Measurements from ENCODE around the gene ITGAL.
A peak's percentile ranks its signal among the peaks of the same experiment; 100 is the strongest.

ITGAL gene

GRCh38 chr16:30472328-30472942, at the start of gene ITGAL:
Gene ITGAL (plus strand): TSS chr16:30472742. CDS start chr16:30472838, 96 bp downstream.
- no peak for TF ChIP-seq POLR2A (IDR thresholded peaks at IDR 0.05; ENCODE audit: low read length)
- no peak for TF ChIP-seq GATA1 (IDR thresholded peaks at IDR 0.05; ENCODE audit: low read depth, low read length)
- no peak for DNase-seq

GRCh38 chr16:30428055-30428454, 44.5 kb upstream of the ITGAL start:
- TF ChIP-seq POLR2A (IDR thresholded peaks at IDR 0.05; ENCODE audit: low read length) (no peak), GATA1 (IDR thresholded peaks at IDR 0.05; ENCODE audit: low read depth, low read length) (no peak)

GRCh38 chr16:30429418-30429677, 43.2 kb upstream of the ITGAL start:
- TF ChIP-seq POLR2A (IDR thresholded peaks at IDR 0.05; ENCODE audit: low read length) (no peak), GATA1 (IDR thresholded peaks at IDR 0.05; ENCODE audit: low read depth, low read length) (no peak)
- no peak for DNase-seq

More at GRCh38 chr16:30428055-30428454, 44.5 kb upstream of the ITGAL start:
- no peak for DNase-seq

GRCh38 chr16:30429678-30430427, 42.7 kb upstream of the ITGAL start, which contains the start of gene DCTPP1:
Gene DCTPP1 (minus strand): TSS chr16:30430030. CDS start chr16:30429980, 50 bp downstream.
- TF ChIP-seq POLR2A (IDR thresholded peaks at IDR 0.05; ENCODE audit: low read length): peak; percentile 71
- TF ChIP-seq GATA1 (IDR thresholded peaks at IDR 0.05; ENCODE audit: low read depth, low read length): no peak
- peak; percentile 98 to 99 for DNase-seq

- no peak for DNase-seq
These were observed 42.0 kb upstream of the ITGAL start for GRCh38 chr16:30430428-30430970.

GRCh38 chr16:30434852-30435251, 37.7 kb upstream of the ITGAL start:
- TF ChIP-seq POLR2A (IDR thresholded peaks at IDR 0.05; ENCODE audit: low read length) (no peak), GATA1 (IDR thresholded peaks at IDR 0.05; ENCODE audit: low read depth, low read length) (no peak)
- no peak for DNase-seq

More at GRCh38 chr16:30430428-30430970, 42.0 kb upstream of the ITGAL start:
- TF ChIP-seq GATA1 (IDR thresholded peaks at IDR 0.05; ENCODE audit: low read depth, low read length) (no peak), POLR2A (IDR thresholded peaks at IDR 0.05; ENCODE audit: low read length) (no peak)

GRCh38 chr16:30437511-30438046, 35.0 kb upstream of the ITGAL start:
- TF ChIP-seq GATA1 (IDR thresholded peaks at IDR 0.05; ENCODE audit: low read depth, low read length) (no peak), POLR2A (IDR thresholded peaks at IDR 0.05; ENCODE audit: low read length) (no peak)

GRCh38 chr16:30438835-30439234, 33.7 kb upstream of the ITGAL start:
- no peak for TF ChIP-seq POLR2A (IDR thresholded peaks at IDR 0.05; ENCODE audit: low read length)
- TF ChIP-seq GATA1 (IDR thresholded peaks at IDR 0.05; ENCODE audit: low read depth, low read length): no peak
- no peak for DNase-seq

More at GRCh38 chr16:30437511-30438046, 35.0 kb upstream of the ITGAL start:
- DNase-seq: no peak

- TF ChIP-seq POLR2A (IDR thresholded peaks at IDR 0.05; ENCODE audit: low read length): no peak
- TF ChIP-seq GATA1 (IDR thresholded peaks at IDR 0.05; ENCODE audit: low read depth, low read length): no peak
- no peak for DNase-seq
These were observed 32.7 kb upstream of the ITGAL start for GRCh38 chr16:30439720-30440348.

GRCh38 chr16:30443631-30444030, 28.9 kb upstream of the ITGAL start:
- TF ChIP-seq GATA1 (IDR thresholded peaks at IDR 0.05; ENCODE audit: low read depth, low read length): no peak
- no peak for DNase-seq

- TF ChIP-seq POLR2A (IDR thresholded peaks at IDR 0.05; ENCODE audit: low read length) (no peak), GATA1 (IDR thresholded peaks at IDR 0.05; ENCODE audit: low read depth, low read length) (no peak)
- DNase-seq: no peak
These were observed 28.1 kb upstream of the ITGAL start for GRCh38 chr16:30444231-30445148.

- no peak for DNase-seq
- no peak for TF ChIP-seq GATA1 (IDR thresholded peaks at IDR 0.05; ENCODE audit: low read depth, low read length)
- no peak for TF ChIP-seq POLR2A (IDR thresholded peaks at IDR 0.05; ENCODE audit: low read length)
These were observed 27.5 kb upstream of the ITGAL start for GRCh38 chr16:30445149-30445407.

GRCh38 chr16:30445408-30446202, 26.9 kb upstream of the ITGAL start, which contains the start of gene SEPHS2:
Gene SEPHS2 (minus strand): TSS chr16:30445874. CDS start chr16:30445727, 147 bp downstream.
- DNase-seq: peak; percentile 98 to 99
- TF ChIP-seq POLR2A (IDR thresholded peaks at IDR 0.05; ENCODE audit: low read length) (peak; percentile 98), GATA1 (IDR thresholded peaks at IDR 0.05; ENCODE audit: low read depth, low read length) (no peak)
